GM12878 (cell line): Measurements from ENCODE around the gene EPHA4. TPM values are rescaled to one million over a fixed set of nuclear protein-coding genes. Genes with fewer than 3 reads are reported as not detected.
A peak's percentile ranks its signal among the peaks of the same experiment; 100 is the strongest.

Experiments used
- ATAC-seq: fragments of 200-7000 bp; cut with Tn5 transposase; 3 replicates; pipeline ENCODE4 v1.9.1; 2020; ENCODE audit warnings: mild to moderate bottlenecking, moderate library complexity
- Bru-seq: library from RNA; stranded (reverse); fragments of 400-500 nt; gene quantifications from one replicate; lab custom pipeline; 2021; lab: Mats Ljungman, UMichigan
- BruChase-seq, 2 experiments: library from RNA; stranded (reverse); fragments of 400-500 nt; gene quantifications; one replicate each; lab custom pipeline; 2021; lab: Mats Ljungman, UMichigan
- BruUV-seq: library from RNA; stranded (reverse); fragments of 400-500 nt; replicated peaks from 2 replicates; lab custom pipeline; 2021; lab: Mats Ljungman, UMichigan
- CTCF ChIA-PET: fragments of 300-600 bp; sonication (Branson Sonifier 250); formaldehyde crosslinking; extraction: SDS; loops from one replicate; lab custom pipeline; 2021; ENCODE audit warnings: inconsistent platforms; lab: Yijun Ruan, JAX
- POLR2A ChIA-PET: fragments of 350-600 bp; formaldehyde crosslinking; extraction: SDS; loops from one replicate; lab custom pipeline; 2021; ENCODE audit warnings: inconsistent platforms; lab: Charles Lee
- RAD21 ChIA-PET: fragments of 300-600 bp; sonication (Branson Sonifier 250); formaldehyde crosslinking; loops from one replicate; lab custom pipeline; 2023; ENCODE audit warnings: antibody characterized with exemption; ENCODE audit not compliant: unreplicated experiment; lab: Charles Lee
- SMC1A ChIA-PET: fragments of 300-600 bp; sonication (Branson Sonifier 250); formaldehyde crosslinking; loops from one replicate; lab custom pipeline; 2023; ENCODE audit not compliant: unreplicated experiment, uncharacterized antibody; lab: Charles Lee
- DNase-seq: peaks from one replicate; pipeline ENCODE4 v3.0.0-alpha.2; 2011; ENCODE audit warnings: low read depth, low spot score
- FAIRE-seq: peaks from 3 replicates; lab custom pipeline; 2011; peaks lifted over from hg19 to GRCh38; lab: Jason Lieb, UNC
- H2AFZ ChIP-seq: 2 replicates; pipeline ENCODE4 v1.6.0; 2011; ENCODE audit warnings: low read depth, low read length, control low read depth; ENCODE audit not compliant: control insufficient read depth
- H3K27ac ChIP-seq: 2 replicates; pipeline ENCODE4 v1.5.1; 2011; ENCODE audit warnings: control low read depth; ENCODE audit not compliant: control insufficient read depth, insufficient read depth
- H3K27me3 ChIP-seq, 2 experiments: replicated peaks in 1 of 2; 2 replicates each; pipeline versions ENCODE4 v1.6.0 to v1.6.1; 2011; ENCODE audit warnings: low read length in 1 of 2; ENCODE audit not compliant: control insufficient read depth in 2 of 2, insufficient read depth in 2 of 2
- H3K36me3 ChIP-seq, 2 experiments: 2 replicates each; pipeline ENCODE4 v1.5.1; 2011; ENCODE audit warnings: low read length in 1 of 2; ENCODE audit not compliant: control insufficient read depth in 2 of 2, insufficient read depth in 2 of 2
- H3K4me1 ChIP-seq: 2 replicates; pipeline ENCODE4 v1.6.1; 2011; ENCODE audit warnings: mild to moderate bottlenecking, low read length, moderate library complexity, mixed read lengths; ENCODE audit not compliant: control insufficient read depth, insufficient read depth
- H3K4me2 ChIP-seq: 2 replicates; pipeline ENCODE4 v1.6.0; 2011; ENCODE audit warnings: control low read depth; ENCODE audit not compliant: control insufficient read depth, insufficient read depth
- H3K4me3 ChIP-seq: fragments of 200-600 bp; sonication (generic); 2 replicates; pipeline ENCODE4 v1.5.1; 2016
- H3K79me2 ChIP-seq: 2 replicates; pipeline ENCODE4 v1.6.0; 2011; ENCODE audit warnings: low read length; ENCODE audit not compliant: control insufficient read depth, insufficient read depth
- H3K9ac ChIP-seq: 2 replicates; pipeline ENCODE4 v1.8.0; 2011; ENCODE audit warnings: low read length, control low read depth, mixed read lengths; ENCODE audit not compliant: control insufficient read depth, insufficient read depth
- H3K9me3 ChIP-seq: replicated peaks from 3 replicates; pipeline ENCODE4 v1.5.1; 2011; ENCODE audit warnings: mild to moderate bottlenecking, low read length; ENCODE audit not compliant: control insufficient read depth, insufficient read depth
- H4K20me1 ChIP-seq: 2 replicates; pipeline ENCODE4 v1.6.0; 2011; ENCODE audit not compliant: control insufficient read depth, insufficient read depth
- BACH1 ChIP-seq: fragments of 450-650 bp; IDR thresholded peaks from 2 replicates; pipeline ENCODE4 v1.6.1; 2017; ENCODE audit warnings: mild to moderate bottlenecking, borderline replicate concordance
- BHLHE40 ChIP-seq, 2 experiments: fragments of 450-650 bp in 1 of 2; IDR thresholded peaks; 2 replicates each; pipeline ENCODE4 v1.6.1; 2011 to 2017; ENCODE audit warnings: low read depth in 2 of 2, borderline replicate concordance in 1 of 2, improper control_type of control experiment in 1 of 2, low read length in 1 of 2, mild to moderate bottlenecking in 1 of 2
- CHD1 ChIP-seq: IDR thresholded peaks from 2 replicates; pipeline ENCODE4 v1.6.1; 2012; ENCODE audit warnings: low read depth, low read length, improper control_type of control experiment
- EED ChIP-seq: sonication (generic); IDR thresholded peaks from 2 replicates; pipeline ENCODE4 v1.6.1; 2016; ENCODE audit warnings: antibody characterized with exemption, low read depth
- IRF4 ChIP-seq: IDR thresholded peaks from 2 replicates; pipeline ENCODE4 v1.6.1; 2011; ENCODE audit warnings: low read depth, low read length
- JUNB ChIP-seq: IDR thresholded peaks from 2 replicates; pipeline ENCODE4 v1.6.1; 2016; ENCODE audit warnings: antibody characterized with exemption, mild to moderate bottlenecking
- KDM1A ChIP-seq: fragments of 200-600 bp; sonication (generic); IDR thresholded peaks from 2 replicates; pipeline ENCODE4 v1.6.1; 2016; ENCODE audit warnings: borderline replicate concordance
- MEF2B ChIP-seq: fragments of 450-650 bp; IDR thresholded peaks from 2 replicates; pipeline ENCODE4 v1.6.1; 2018; ENCODE audit warnings: mild to moderate bottlenecking, moderate library complexity; ENCODE audit not compliant: partially characterized antibody, poor library complexity, severe bottlenecking
- MTA3 ChIP-seq: IDR thresholded peaks from 2 replicates; pipeline ENCODE4 v1.6.1; 2012; ENCODE audit warnings: low read length, inconsistent platforms, borderline replicate concordance
- NFXL1 ChIP-seq: fragments of 450-650 bp; IDR thresholded peaks from 2 replicates; pipeline ENCODE4 v1.6.1; 2017; ENCODE audit warnings: antibody characterized with exemption, mild to moderate bottlenecking, borderline replicate concordance
- NR2C1 ChIP-seq: fragments of 450-650 bp; IDR thresholded peaks from 2 replicates; pipeline ENCODE4 v1.6.1; 2017; ENCODE audit warnings: antibody characterized with exemption, mild to moderate bottlenecking, moderate library complexity
- PAX8 ChIP-seq: fragments of 450-650 bp; IDR thresholded peaks from 2 replicates; pipeline ENCODE4 v1.6.1; 2017; ENCODE audit warnings: mild to moderate bottlenecking, moderate library complexity
- RUNX3 ChIP-seq: IDR thresholded peaks from 2 replicates; pipeline ENCODE4 v1.6.1; 2012; ENCODE audit warnings: low read length, inconsistent platforms
- SPI1 ChIP-seq: IDR thresholded peaks from 2 replicates; pipeline ENCODE4 v1.6.1; 2011; ENCODE audit warnings: low read depth, mild to moderate bottlenecking, low read length, moderate library complexity, borderline replicate concordance; ENCODE audit not compliant: insufficient read depth
- SRF ChIP-seq, 2 experiments: IDR thresholded peaks; 2 replicates each; pipeline ENCODE4 v1.6.1; 2011; ENCODE audit warnings: low read depth in 2 of 2, low read length in 2 of 2, mild to moderate bottlenecking in 1 of 2, moderate library complexity in 1 of 2
- STAT1 ChIP-seq: fragments of 450-650 bp; conservative IDR thresholded peaks from 2 replicates; pipeline ENCODE4 v1.6.1; 2014; ENCODE audit warnings: antibody characterized with exemption, mild to moderate bottlenecking
- TAF1 ChIP-seq: IDR thresholded peaks from 2 replicates; pipeline ENCODE4 v1.6.1; 2011; ENCODE audit warnings: mild to moderate bottlenecking, low read depth, low read length, borderline replicate concordance
- TCF7 ChIP-seq: IDR thresholded peaks from 2 replicates; pipeline ENCODE4 v1.6.1; 2014; ENCODE audit warnings: antibody characterized with exemption, borderline replicate concordance
- USF2 ChIP-seq: IDR thresholded peaks from 2 replicates; pipeline ENCODE4 v1.6.1; 2011; ENCODE audit warnings: low read depth, low read length, improper control_type of control experiment, borderline replicate concordance
- ZBED1 ChIP-seq: IDR thresholded peaks from 2 replicates; pipeline ENCODE4 v1.6.1; 2016; ENCODE audit warnings: borderline replicate concordance
- ZNF217 ChIP-seq: fragments of 450-650 bp; IDR thresholded peaks from 2 replicates; pipeline ENCODE4 v1.6.1; 2017; ENCODE audit warnings: antibody characterized with exemption, mild to moderate bottlenecking
- ZNF24 ChIP-seq: fragments of 450-650 bp; IDR thresholded peaks from 2 replicates; pipeline ENCODE4 v1.6.1; 2017; ENCODE audit warnings: antibody characterized with exemption, mild to moderate bottlenecking
- WGBS: methylation state at CpG from one replicate; pipeline ENCODE4 v1.1.6; 2016; ENCODE audit warnings: low lambda C conversion rate; ENCODE audit not compliant: insufficient replicate concordance, insufficient coverage; ENCODE audit errors: missing lambda C conversion rate; 5-methylcytosine and 5-hydroxymethylcytosine counted together
- in situ Hi-C: fragments of 300-500 bp; cut with MboI; formaldehyde crosslinking; loops from 9 replicates; pipeline ENCODE4 v1.14.3; 2018; ENCODE audit warnings: mixed read lengths
- intact Hi-C: fragments of 100-400 bp; cut with micrococcal nuclease; formaldehyde crosslinking; loops from one replicate; pipeline ENCODE4 v1.14.2; 2022; ENCODE audit not compliant: unreplicated experiment
- long read RNA-seq, 2 experiments: library from polyadenylated mRNA; unstranded; transcript quantifications; one replicate each; pipeline ENCODE4 v2.0.0, GENCODE V29; 2019 to 2020
- polyA minus RNA-seq, 3 experiments: library from RNA; depleted of rRNA, polyadenylated mRNA; stranded (reverse); fragments of >200 nt; gene quantifications; 2 replicates each; pipeline ENCODE4 v1.2.3, GENCODE V29; 2011
- polyA plus RNA-seq, 11 experiments: library from polyadenylated mRNA; depleted of rRNA in 4 of 11; unstranded in 6 of 11; stranded (reverse) in 5 of 11; fragments of >200 nt; fragmentation: Nextera tagmentation in 4 of 11; fragmentation: Illumina TruSeq in 1 of 11; extraction: Ambion mirVana in 4 of 11; extraction: Trizol in 1 of 11; gene quantifications; 1 replicate in 1 of 11; 2 replicates in 10 of 11; pipeline versions ENCODE4 v1.2.1 to v1.2.3, GENCODE V29; 2011 to 2016; ENCODE audit warnings: inconsistent platforms in 2 of 11, missing spikeins in 2 of 11, low read depth in 1 of 11
- total RNA-seq, 4 experiments: library from RNA; depleted of rRNA in 3 of 4; stranded (reverse); fragments of >200 nt in 3 of 4; fragmentation: Illumina TruSeq in 1 of 4; extraction: Trizol in 1 of 4; gene quantifications; 2 replicates each; pipeline versions ENCODE4 v1.2.1 to v1.2.3, GENCODE V29; 2013 to 2021

The EPHA4 gene
- 0.93 and 1.0 TPM in 2 replicates for total RNA-seq (2013; cell fraction: nucleolus; rRNA removed)
- total RNA-seq (2014; rRNA removed) (0.11 and 0.23 TPM in 2 replicates), total RNA-seq (2014; rRNA removed; fragmentation: Illumina TruSeq; extraction: Trizol) (0.23 and 0.67 TPM in 2 replicates), total RNA-seq (2021) (0.33 and 0.35 TPM in 2 replicates), polyA plus RNA-seq (2011; rRNA removed) (1.1 and 1.5 TPM in 2 replicates), polyA plus RNA-seq (2014; fragmentation: Illumina TruSeq; extraction: Trizol) (0.50 TPM in 1 of 2 replicates, not detected in the other), polyA plus RNA-seq (2014; fragmentation: Nextera tagmentation; extraction: Ambion mirVana) (under 1 TPM in 1 of 2 experiments, not detected in 1; 0.16 TPM), polyA plus RNA-seq (2014; rRNA removed) (0.06 and 0.14 TPM in 2 replicates), polyA plus RNA-seq (2016; fragmentation: Nextera tagmentation; extraction: Ambion mirVana) (under 1 TPM; 0.08 to 0.74 TPM), polyA minus RNA-seq (2011; rRNA and poly(A)+ RNA removed) (1.4 and 2.3 TPM in 2 replicates), Bru-seq, nascent RNA (percentile 55 among the genes with signal in this experiment), BruChase-seq, experiment 1, labeled RNA remaining after a 6-hour chase (percentile 40 among the genes with signal in this experiment), BruChase-seq, experiment 2, labeled RNA remaining after a 2-hour chase (percentile 49 among the genes with signal in this experiment)
- 0.24 TPM for polyA plus RNA-seq (2011; ENCODE audit: low read depth)
- polyA plus RNA-seq (2011; cell fraction: cytosol; rRNA removed) = 1.3 and 1.6 TPM in 2 replicates
- polyA plus RNA-seq (2011; cell fraction: nucleus; rRNA removed) = 1.1 and 1.5 TPM in 2 replicates
- 0.35 and 0.42 TPM in 2 replicates for polyA plus RNA-seq (2012)
- 0.94 and 1.8 TPM in 2 replicates for polyA minus RNA-seq (2011; cell fraction: cytosol; rRNA and poly(A)+ RNA removed)
- 2.3 and 4.2 TPM in 2 replicates for polyA minus RNA-seq (2011; cell fraction: nucleus; rRNA and poly(A)+ RNA removed)
- long read RNA-seq, experiment 1, partial matches to known transcripts = 0 of 1 reads
- long read RNA-seq, experiment 1, other reads (novel, unspliced or antisense) = 1 of 1 reads
- long read RNA-seq, experiment 2, partial matches to known transcripts = 0 of 3 reads
- long read RNA-seq, experiment 2, other reads (novel, unspliced or antisense) = 2 of 3 reads

GRCh38 chr2:221572219-221572820 lies at the start of gene EPHA4:
TSS of gene EPHA4 (minus strand) at chr2:221572304. CDS start at chr2:221572248, 56 bp downstream.
- H4K20me1 ChIP-seq = no peaks in the 10 kb centered on the region
- peaks cover 0 to 16% of the 10 kb centered on the region in 2 experiments; a peak in 3 of 4 replicates for H3K27me3 ChIP-seq
- no TSS peak for BruUV-seq
- H3K4me2 ChIP-seq = peak within 1 kb of the TSS; percentile 100
- peak within 1 kb of the TSS; percentile 82 for H2AFZ ChIP-seq
- POLR2A ChIA-PET = no interaction called here
- no peak for DNase-seq
- no peaks in the 10 kb centered on the region for H3K36me3 ChIP-seq
- H3K9me3 ChIP-seq = no peaks in the 10 kb centered on the region
- WGBS = under 1% methylated on average over 44 of the region's 55 CpGs
- H3K27ac ChIP-seq = no peak within 1 kb of the TSS
- peak; percentile 92 for ATAC-seq
- intact Hi-C loops (loop anchor here (2.0 to 10.0 kb wide), 13 partner anchors 54 to 1836 kb away; no protein-coding TSS in a partner anchor), in situ Hi-C loops (loop anchor here (5.0 to 10.0 kb wide), 2 partner anchors 885 to 1848 kb away; no protein-coding TSS in a partner anchor)
- CTCF ChIA-PET = interaction anchor here (0.6 to 2.6 kb wide), 9 partner anchors 10 to 1838 kb away, joined by 3 to 11 read pairs (median 4); no protein-coding TSS in a partner anchor
- peak within 1 kb of the TSS; percentile 27; the same call in 1 of the 2 replicates for H3K9ac ChIP-seq
- SMC1A ChIA-PET = interaction anchor here (1.1 to 1.2 kb wide), 3 partner anchors 11 to 104 kb away, joined by 3 read pairs; no protein-coding TSS in a partner anchor
- H3K4me3 ChIP-seq = peak within 1 kb of the TSS; percentile 82
- RAD21 ChIA-PET = interaction anchor here (1.4 kb wide), 1 partner anchor 1407 kb away, joined by 3 read pairs; no protein-coding TSS in a partner anchor
- no peaks in the 10 kb centered on the region for H3K79me2 ChIP-seq
- H3K4me1 ChIP-seq = peaks cover 14% of the 10 kb centered on the region
- no peak for FAIRE-seq
- peak in 1 of 2 experiments; percentile 17; a peak in 1 of 4 replicates for TF ChIP-seq BHLHE40 (IDR thresholded peaks at IDR 0.05; ENCODE audit: borderline replicate concordance in 1 of 2, low read depth in 2 of 2, low read length in 1 of 2)
- TF ChIP-seq KDM1A = no peak
- no peak for TF ChIP-seq MTA3
- TF ChIP-seq STAT1 = no peak
- TF ChIP-seq TAF1 = no peak
- no peak for TF ChIP-seq SPI1
- no peak for TF ChIP-seq JUNB
- TF ChIP-seq PAX8 = no peak
- no peak for TF ChIP-seq TCF7
- TF ChIP-seq IRF4 = no peak
- TF ChIP-seq RUNX3 = no peak
- TF ChIP-seq CHD1 = no peak
- no peak for TF ChIP-seq ZNF217
- TF ChIP-seq USF2 = no peak
- TF ChIP-seq NFXL1 = no peak
- TF ChIP-seq EED = no peak
- TF ChIP-seq ZBED1 = no peak
- TF ChIP-seq MEF2B = no peak
- peak; percentile 59 for TF ChIP-seq ZNF24
- peak; percentile 50 for TF ChIP-seq NR2C1
- TF ChIP-seq SRF (IDR thresholded peaks at IDR 0.05; ENCODE audit: low read depth in 2 of 2, low read length in 2 of 2) = no peak
- 0 out of 2 replicates have a peak, but pooled peaks have one; percentile 43 for TF ChIP-seq BACH1
